Mesothelial cell of epicardium (in vitro differentiated cells): ENCODE measurements around the gene MARK3. TPM values are rescaled to one million over a fixed set of nuclear protein-coding genes. Genes with fewer than 3 reads are reported as not detected.

ENCODE experiments used
- DNase-seq, 2 experiments: peaks; one replicate each; pipeline ENCODE4 v3.0.0; 2021; ENCODE audit warnings: low spot score in 2 of 2; ENCODE audit not compliant: unreplicated experiment in 2 of 2
- H3K27ac Mint-ChIP-seq: 2 replicates; pipeline ENCODE4 v1.8.0; 2021; ENCODE audit warnings: mixed read lengths
- H3K27me3 Mint-ChIP-seq: 2 replicates; pipeline ENCODE4 v1.8.0; 2021; ENCODE audit warnings: low read depth, mixed read lengths
- H3K36me3 Mint-ChIP-seq: 2 replicates; pipeline ENCODE4 v1.8.0; 2021; ENCODE audit warnings: mixed read lengths
- H3K4me1 Mint-ChIP-seq: 2 replicates; pipeline ENCODE4 v1.8.0; 2021; ENCODE audit warnings: mixed read lengths
- H3K4me3 Mint-ChIP-seq: 2 replicates; pipeline ENCODE4 v1.8.0; 2021; ENCODE audit warnings: mild to moderate bottlenecking, moderate library complexity, mixed read lengths
- H3K9me3 Mint-ChIP-seq: 2 replicates; pipeline ENCODE4 v1.8.0; 2021; ENCODE audit warnings: mixed read lengths
- CTCF ChIP-seq: fragments of 200-600 bp; sonication (generic); IDR thresholded peaks from one replicate; pipeline ENCODE4 v1.5.0; 2021; ENCODE audit warnings: antibody characterized with exemption; ENCODE audit not compliant: unreplicated experiment
- total RNA-seq: library from RNA; stranded (reverse); gene quantifications from 3 replicates; pipeline ENCODE4 v1.2.1, GENCODE V29; 2021

The MARK3 gene
- total RNA-seq, 1 donor from 2014 or later: 125 TPM

- Mint-ChIP-seq H3K9me3 (no peaks in the 10 kb centered on the region), H3K4me1 (peaks cover 35% of the 10 kb centered on the region), H3K36me3 (peaks cover 22% of the 10 kb centered on the region), H3K4me3 (no peak overlapping the region), H3K27me3 (no peaks in the 10 kb centered on the region), H3K27ac (peak overlapping the region; percentile 6)
- no peak for TF ChIP-seq CTCF
- DNase-seq: no peak
Measured at GRCh38 chr14:103416916-103417315, 31.7 kb downstream of the MARK3 start.

GRCh38 chr14:103418481-103418818, 33.2 kb downstream of the MARK3 start:
- DNase-seq: no peak
- Mint-ChIP-seq H3K27me3 (no peaks in the 10 kb centered on the region), H3K4me1 (peaks cover 47% of the 10 kb centered on the region), H3K36me3 (peaks cover 15% of the 10 kb centered on the region), H3K27ac (peak overlapping the region; percentile 90), H3K9me3 (no peaks in the 10 kb centered on the region), H3K4me3 (no peak overlapping the region)
- TF ChIP-seq CTCF: no peak

- Mint-ChIP-seq H3K36me3 (peaks cover 12% of the 10 kb centered on the region), H3K27me3 (no peaks in the 10 kb centered on the region), H3K4me3 (no peak overlapping the region), H3K27ac (peak overlapping the region; percentile 79), H3K9me3 (no peaks in the 10 kb centered on the region), H3K4me1 (peaks cover 52% of the 10 kb centered on the region)
- TF ChIP-seq CTCF: no peak
- no peak for DNase-seq
Measured at GRCh38 chr14:103421556-103421955, 36.3 kb downstream of the MARK3 start.

- no peak for TF ChIP-seq CTCF
- H3K36me3 Mint-ChIP-seq: peaks cover 7% of the 10 kb centered on the region
- no peak overlapping the region for H3K4me3 Mint-ChIP-seq
- peak overlapping the region; percentile 53 for H3K27ac Mint-ChIP-seq
- H3K9me3 Mint-ChIP-seq: no peaks in the 10 kb centered on the region
- DNase-seq: no peak
- peaks cover 46% of the 10 kb centered on the region for H3K4me1 Mint-ChIP-seq
- H3K27me3 Mint-ChIP-seq: no peaks in the 10 kb centered on the region
Measured at GRCh38 chr14:103423050-103423461, 37.8 kb downstream of the MARK3 start.

- no peaks in the 10 kb centered on the region for H3K9me3 Mint-ChIP-seq
- H3K36me3 Mint-ChIP-seq: peaks cover 6% of the 10 kb centered on the region
- no peak overlapping the region for H3K4me3 Mint-ChIP-seq
- no peak for TF ChIP-seq CTCF
- H3K4me1 Mint-ChIP-seq: peaks cover 33% of the 10 kb centered on the region
- peak overlapping the region; percentile 56 for H3K27ac Mint-ChIP-seq
- no peak for DNase-seq
- H3K27me3 Mint-ChIP-seq: no peaks in the 10 kb centered on the region
Measured at GRCh38 chr14:103427485-103428443, 42.5 kb downstream of the MARK3 start.
